ENCODE results near the gene HSF2BP.
"Not testable (repeated sequence)": the region's sequence is repeated elsewhere in the genome, so short reads cannot be mapped to it uniquely, and the experiment has no call there.

The HSF2BP gene

DNA sequence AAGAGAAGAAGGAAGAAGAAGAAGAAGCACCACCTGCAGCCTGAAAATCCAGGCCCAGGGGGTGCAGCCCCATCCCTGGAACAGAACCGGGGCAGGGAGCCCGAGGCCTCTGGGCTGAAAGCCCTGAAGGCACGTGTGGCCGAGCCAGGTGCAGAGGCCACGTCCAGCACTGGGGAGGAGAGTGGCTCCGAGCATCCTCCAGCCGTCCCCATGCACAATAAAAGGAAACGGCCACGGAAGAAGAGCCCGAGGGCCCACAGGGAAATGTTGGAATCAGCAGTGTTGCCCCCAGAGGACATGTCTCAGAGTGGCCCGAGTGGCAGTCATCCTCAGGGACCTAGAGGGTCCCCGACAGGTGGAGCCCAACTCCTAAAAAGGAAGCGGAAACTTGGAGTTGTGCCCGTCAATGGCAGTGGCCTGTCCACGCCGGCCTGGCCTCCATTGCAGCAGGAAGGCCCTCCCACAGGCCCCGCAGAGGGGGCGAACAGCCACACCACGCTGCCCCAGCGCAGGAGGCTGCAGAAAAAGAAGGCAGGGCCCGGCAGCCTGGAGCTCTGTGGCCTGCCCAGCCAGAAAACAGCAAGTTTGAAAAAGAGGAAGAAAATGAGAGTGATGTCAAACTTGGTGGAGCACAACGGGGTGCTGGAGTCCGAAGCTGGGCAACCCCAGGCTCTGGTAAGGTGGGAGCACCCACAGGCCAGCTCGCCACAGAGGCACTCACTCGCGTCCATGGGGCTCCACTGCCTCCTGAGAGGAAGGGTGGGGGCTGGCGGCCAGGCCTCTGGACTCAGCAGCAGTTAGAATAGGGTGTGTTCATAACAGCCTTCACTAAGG lies 28.5 kb upstream of the HSF2BP start:
- no peak for DNase-seq

- no peak for DNase-seq
Observed at GRCh38 chr21:43686811-43687565, 27.7 kb upstream of the HSF2BP start.

- no peak for DNase-seq
Observed at GRCh38 chr21:43684424-43684823, 25.1 kb upstream of the HSF2BP start.

- DNase-seq = no peak
Observed at GRCh38 chr21:43681650-43682049, 22.4 kb upstream of the HSF2BP start.

- not testable (repeated sequence) for DNase-seq
Observed at GRCh38 chr21:43680421-43680820, 21.1 kb upstream of the HSF2BP start.

DNA sequence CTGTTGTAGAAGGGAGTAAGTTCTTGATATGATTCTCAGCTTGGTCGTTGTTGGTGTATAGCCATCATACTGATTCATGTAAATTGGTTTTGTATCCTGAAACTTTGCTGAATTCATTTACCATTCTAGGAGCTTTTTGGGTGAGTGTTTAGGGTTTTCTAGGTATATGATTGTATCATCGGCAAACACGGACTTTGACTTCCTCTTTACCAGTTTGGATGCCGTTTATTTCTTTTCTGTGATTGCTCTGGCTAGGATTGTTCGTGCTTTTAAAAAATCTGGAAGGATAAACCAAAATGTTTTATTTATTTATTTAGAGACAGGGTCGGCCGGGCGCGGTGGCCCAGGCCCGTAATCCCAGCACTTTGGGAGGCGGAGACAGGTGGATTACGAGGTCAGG lies 20.7 kb upstream of the HSF2BP start:
- no peak for DNase-seq

- DNase-seq = no peak
Observed at GRCh38 chr21:43676391-43676790, 17.1 kb upstream of the HSF2BP start.

- DNase-seq = no peak
Observed at GRCh38 chr21:43675871-43676270, 16.6 kb upstream of the HSF2BP start.

DNA sequence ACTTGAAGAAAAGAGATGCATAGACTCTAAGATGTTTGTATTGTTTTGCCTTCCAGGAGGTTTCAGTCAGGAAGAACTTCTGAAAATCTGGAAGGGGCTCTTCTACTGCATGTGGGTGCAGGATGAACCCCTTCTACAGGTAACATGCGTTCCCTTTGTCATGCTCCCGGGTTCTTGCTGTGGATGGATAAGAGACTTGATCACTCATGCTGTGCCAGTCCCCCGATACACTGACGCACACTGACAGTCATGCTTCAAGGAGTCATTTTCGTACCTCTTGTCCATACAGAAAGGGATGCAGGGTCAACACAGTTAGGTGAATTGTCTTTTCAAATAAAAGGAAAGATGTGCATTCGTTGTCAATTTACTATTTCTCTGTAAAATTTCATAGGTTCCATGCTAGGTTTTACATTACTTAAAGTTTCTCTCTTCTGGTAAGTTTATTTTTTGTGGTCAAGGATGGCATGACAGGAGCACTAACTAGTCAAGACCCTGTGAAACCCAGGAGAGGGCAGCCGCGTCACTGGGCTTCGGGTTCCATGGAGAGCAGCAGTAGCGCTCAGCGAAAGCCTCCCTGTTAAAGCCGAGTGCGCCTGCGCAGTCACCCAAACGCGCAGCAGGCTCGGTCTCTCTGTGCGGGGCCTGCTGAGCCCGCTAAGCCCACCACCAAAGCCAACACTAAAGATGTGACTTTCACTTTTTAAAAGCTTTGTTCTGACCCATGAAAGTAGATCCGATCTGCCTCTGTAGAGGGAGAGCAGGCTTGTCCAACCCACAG lies 10.7 kb upstream of the HSF2BP start:
- DNase-seq = no peak

DNA sequence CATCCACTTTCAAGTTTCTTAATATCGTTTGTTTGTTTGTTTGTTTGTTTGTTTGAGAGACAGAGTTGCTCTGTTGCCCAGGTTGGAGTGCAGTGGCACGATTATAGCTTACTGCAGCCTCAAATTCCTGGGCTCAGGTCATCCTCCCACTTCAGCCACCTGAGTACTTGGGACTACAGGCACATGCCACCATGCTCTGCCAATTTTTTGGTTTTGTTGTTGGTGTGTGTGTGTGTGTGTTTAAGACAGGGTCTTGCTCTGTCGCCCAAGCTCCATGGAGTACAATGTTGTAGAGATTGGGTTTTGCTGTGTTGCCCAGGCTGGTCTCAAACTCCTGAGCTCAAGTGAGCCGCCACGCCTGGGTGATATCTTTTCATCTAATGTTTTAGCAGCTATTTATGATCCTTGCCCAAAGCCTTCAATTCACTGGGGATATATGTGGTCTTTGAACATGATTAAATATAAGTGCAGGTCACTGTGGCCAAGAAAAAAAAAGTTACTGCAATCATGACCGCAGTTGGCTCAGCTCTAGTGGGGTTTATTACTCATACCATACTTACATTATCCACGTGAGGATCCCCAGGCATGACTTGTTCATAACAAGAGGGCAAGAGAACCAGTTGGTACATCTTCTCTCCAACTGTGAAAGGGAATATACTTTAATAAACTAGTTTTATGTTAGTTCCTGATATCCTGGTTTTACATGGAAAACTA lies 8.1 kb upstream of the HSF2BP start:
- no peak for DNase-seq

DNA sequence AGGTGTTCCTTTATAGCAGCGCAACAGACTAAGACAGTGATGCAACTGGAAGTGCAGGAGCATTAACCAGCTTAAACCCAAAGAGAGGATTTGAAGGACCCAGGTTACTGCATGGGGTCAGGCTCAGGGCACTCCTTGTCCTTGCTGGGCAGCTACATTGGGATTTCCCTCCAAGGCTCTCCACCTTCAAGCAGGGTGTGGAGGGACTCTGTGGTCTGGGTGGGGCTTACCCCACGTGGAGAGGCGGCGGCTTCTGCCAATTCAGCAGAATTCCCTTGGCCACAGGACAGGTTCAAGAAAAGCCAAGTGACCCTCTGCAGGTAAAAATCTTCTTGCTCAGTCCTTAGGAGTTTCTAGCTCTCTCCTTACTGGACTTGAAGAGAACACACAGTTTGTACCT lies 6.6 kb upstream of the HSF2BP start:
- DNase-seq = no peak

DNA sequence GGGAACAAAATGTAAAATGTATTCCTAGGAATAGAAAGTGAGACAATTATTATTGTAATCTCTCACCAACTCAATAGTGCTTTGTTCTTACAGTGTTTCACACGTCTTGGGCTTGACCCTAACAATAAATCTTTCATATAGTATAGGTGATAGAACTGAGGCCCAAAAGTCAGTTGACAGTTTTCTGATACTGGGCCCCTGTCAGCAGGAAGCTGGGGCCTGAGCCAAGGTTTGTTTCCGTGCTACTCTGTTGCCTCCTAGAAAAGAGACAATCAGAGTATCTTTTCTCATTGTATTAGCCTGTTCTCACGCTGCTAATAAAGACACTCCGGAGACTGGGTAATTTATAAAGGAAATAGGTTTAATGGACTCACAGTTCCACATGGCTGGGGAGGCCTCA lies 5.1 kb upstream of the HSF2BP start:
- DNase-seq = no peak

- no peak for DNase-seq
Observed at GRCh38 chr21:43663033-43663432, 3.7 kb upstream of the HSF2BP start.

DNA sequence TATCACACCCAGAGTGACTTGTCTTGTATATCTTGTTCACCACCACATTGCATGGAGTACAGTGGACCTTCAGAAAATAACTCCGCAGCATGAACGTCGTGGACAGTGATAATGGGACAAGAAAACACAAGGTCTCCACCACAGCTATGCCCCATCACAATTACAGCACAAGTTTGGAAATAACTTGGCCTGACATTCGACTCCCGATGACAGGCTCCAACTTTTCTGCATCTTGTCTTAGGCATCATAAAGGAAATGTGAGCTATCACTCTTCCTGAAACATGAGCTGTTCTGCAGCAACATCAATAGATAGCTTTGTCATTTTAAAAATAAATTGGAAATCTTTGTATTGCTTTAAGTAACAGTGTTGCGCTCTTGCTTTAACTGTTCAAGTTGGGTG lies 3.0 kb upstream of the HSF2BP start:
- DNase-seq = no peak

- no peak for DNase-seq
Observed at GRCh38 chr21:43658769-43659135, 536 bp downstream of the HSF2BP start.

- no peak for DNase-seq
Observed at GRCh38 chr21:43658088-43658741, 1.1 kb downstream of the HSF2BP start.

DNA sequence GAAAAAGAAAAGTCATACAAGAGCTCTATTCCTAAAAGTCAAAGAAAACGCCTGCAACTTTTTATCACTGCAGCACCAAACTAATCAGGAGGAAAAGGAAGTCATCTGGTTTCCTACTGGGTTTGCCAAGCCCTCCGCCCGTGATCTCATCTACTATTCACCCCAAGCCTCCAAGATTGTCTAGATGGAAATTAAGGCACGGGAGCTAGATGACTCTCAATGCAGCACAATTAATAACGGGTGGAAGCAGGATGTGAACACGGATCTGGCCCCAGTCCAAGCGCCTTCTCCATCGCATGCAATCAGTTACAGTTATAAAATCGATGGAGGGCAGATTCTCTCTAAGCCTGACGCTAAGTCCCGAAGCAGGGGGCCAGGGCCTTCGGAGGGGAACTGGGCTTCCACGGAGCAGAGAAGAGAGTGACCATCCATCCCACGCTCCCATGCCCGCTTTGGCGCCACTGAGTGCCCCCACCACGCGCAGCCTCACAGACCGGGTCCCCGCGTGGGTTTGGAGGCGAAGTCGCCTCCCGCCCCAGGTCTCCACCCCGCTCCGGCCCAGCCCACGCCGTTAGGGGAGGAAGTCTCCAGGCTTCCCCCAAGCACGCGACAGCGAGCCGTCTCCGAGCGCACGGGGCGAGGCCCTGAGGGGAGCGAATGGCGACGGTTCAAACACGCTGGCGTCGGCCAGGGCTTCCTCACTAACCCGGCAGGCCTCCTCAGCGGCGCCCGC lies 1.8 kb downstream of the HSF2BP start:
- no peak for DNase-seq

GRCh38 chr21:43654806-43655489 lies 4.3 kb downstream of the HSF2BP start:
- no peak for DNase-seq

GRCh38 chr21:43653626-43654025 lies 5.7 kb downstream of the HSF2BP start:
- no peak for DNase-seq

- DNase-seq = no peak
Observed at GRCh38 chr21:43652616-43653015, 6.7 kb downstream of the HSF2BP start.

- DNase-seq = not testable (repeated sequence)
Observed at GRCh38 chr21:43651926-43652325, 7.4 kb downstream of the HSF2BP start.
